NT2/D1 (cell line): ENCODE results near the gene THAP3.

Experiments used
- DNase-seq: peaks from one replicate; pipeline ENCODE4 v3.0.0-alpha.2; 2011; ENCODE audit warnings: low read depth, low spot score
- H3K27me3 ChIP-seq: 2 replicates; pipeline ENCODE4 v1.6.0; 2011; ENCODE audit warnings: mild to moderate bottlenecking; ENCODE audit not compliant: insufficient read length, insufficient read depth
- H3K36me3 ChIP-seq: 2 replicates; pipeline ENCODE4 v1.6.1; 2011; ENCODE audit warnings: mild to moderate bottlenecking, low read length, mixed read lengths; ENCODE audit not compliant: insufficient read depth, insufficient read length
- H3K4me1 ChIP-seq: 2 replicates; pipeline ENCODE4 v1.5.1; 2011; ENCODE audit not compliant: insufficient read depth, insufficient read length
- H3K4me3 ChIP-seq: 2 replicates; pipeline ENCODE4 v1.5.1; 2011; ENCODE audit warnings: low read depth; ENCODE audit not compliant: insufficient read length
- H3K9ac ChIP-seq: 2 replicates; pipeline ENCODE4 v1.6.0; 2011; ENCODE audit warnings: low read depth; ENCODE audit not compliant: insufficient read length
- H3K9me3 ChIP-seq: 2 replicates; pipeline ENCODE4 v1.5.1; 2011; ENCODE audit warnings: mild to moderate bottlenecking, low read length; ENCODE audit not compliant: insufficient read depth
- SUZ12 ChIP-seq: IDR thresholded peaks from 2 replicates; pipeline ENCODE4 v1.6.1; 2011; ENCODE audit not compliant: insufficient read length, insufficient read depth; ENCODE audit errors: extremely low read depth
- YY1 ChIP-seq: IDR thresholded peaks from 2 replicates; pipeline ENCODE4 v1.6.1; 2011; ENCODE audit not compliant: insufficient read length, insufficient read depth
- ZNF274 ChIP-seq: IDR thresholded peaks from 2 replicates; pipeline ENCODE4 v1.6.1; 2011; ENCODE audit warnings: mild to moderate bottlenecking, low read depth, low read length

The THAP3 gene

DNA sequence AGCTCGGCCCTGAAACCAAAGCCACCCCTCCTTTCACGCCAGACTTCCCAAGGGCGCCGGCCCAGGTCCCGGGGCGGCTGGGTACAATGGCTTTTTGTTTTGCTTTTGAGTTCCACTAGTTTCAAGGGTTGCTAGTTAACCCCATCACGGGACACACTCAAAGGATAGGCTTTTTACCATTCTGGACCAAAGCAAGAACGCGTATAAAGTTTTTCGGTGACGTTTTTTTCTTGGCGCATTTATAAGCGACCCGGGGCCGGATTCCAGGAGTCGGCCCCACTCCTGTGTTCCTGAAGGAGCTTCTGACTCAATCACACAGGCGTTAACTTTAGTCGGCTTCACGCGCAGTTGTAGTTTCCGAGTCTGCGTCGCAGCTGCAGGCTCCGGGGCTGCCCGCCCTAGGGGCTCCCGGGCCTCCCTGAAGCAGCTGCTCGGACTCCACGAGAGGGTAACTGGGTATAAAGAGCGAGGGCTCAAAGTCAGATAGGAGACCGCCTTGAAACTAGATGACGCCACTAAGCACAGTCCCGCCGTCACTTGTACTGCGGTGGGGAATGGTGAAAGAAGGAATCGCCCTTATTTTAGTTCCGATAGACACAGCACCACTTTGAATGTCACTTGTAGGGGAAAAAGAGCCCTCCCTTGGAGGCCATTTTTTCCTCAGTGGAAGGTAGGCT, 21.3 kb upstream of the THAP3 start:
- Histone ChIP-seq H3K9me3 (no peaks in the 10 kb centered on the region), H3K4me3 (peak overlapping the region; percentile 45), H3K36me3 (peaks cover 24% of the 10 kb centered on the region), H3K27me3 (no peaks in the 10 kb centered on the region), H3K4me1 (peaks cover 6% of the 10 kb centered on the region), H3K9ac (peak overlapping the region; percentile 85)
- TF ChIP-seq YY1 (no peak), ZNF274 (no peak), SUZ12 (no peak)
- DNase-seq: no peak

DNA sequence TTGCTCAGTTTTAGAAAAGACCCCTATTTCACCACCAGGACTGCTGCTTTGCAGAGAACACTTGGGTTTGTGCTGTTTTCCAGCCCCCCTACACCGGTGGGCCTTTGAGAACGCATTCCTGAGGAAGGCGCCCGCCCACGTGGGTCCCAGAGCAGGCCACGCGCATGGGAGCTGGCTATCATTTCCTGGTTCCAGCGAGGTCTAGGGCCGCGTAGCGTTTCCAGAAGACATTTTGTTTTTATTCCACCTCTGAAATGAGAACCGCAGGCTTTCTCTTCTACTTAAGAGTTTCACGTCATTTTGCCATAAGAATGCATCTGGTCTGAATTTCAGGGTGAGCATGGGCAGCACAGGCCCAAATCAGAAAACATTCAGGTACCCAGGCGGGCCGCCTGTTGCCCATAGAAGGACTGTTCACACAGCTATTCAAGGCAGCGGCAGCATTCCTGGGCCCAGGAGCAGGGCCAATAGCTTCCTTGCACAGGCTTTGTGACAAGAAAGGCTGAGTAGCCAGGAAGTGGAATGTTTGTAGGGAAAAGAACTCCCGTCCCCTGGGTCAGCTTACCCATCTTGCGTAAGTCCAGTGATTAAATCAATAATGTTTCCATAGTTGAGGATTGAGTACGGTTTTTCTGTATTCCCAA, 20.6 kb upstream of the THAP3 start:
- peak; percentile 64 for DNase-seq
- Histone ChIP-seq H3K4me3 (peak overlapping the region; percentile 45), H3K4me1 (peaks cover 4% of the 10 kb centered on the region), H3K27me3 (no peaks in the 10 kb centered on the region), H3K36me3 (peaks cover 20% of the 10 kb centered on the region), H3K9ac (peak overlapping the region; percentile 85), H3K9me3 (no peaks in the 10 kb centered on the region)
- no peak for TF ChIP-seq YY1

DNA sequence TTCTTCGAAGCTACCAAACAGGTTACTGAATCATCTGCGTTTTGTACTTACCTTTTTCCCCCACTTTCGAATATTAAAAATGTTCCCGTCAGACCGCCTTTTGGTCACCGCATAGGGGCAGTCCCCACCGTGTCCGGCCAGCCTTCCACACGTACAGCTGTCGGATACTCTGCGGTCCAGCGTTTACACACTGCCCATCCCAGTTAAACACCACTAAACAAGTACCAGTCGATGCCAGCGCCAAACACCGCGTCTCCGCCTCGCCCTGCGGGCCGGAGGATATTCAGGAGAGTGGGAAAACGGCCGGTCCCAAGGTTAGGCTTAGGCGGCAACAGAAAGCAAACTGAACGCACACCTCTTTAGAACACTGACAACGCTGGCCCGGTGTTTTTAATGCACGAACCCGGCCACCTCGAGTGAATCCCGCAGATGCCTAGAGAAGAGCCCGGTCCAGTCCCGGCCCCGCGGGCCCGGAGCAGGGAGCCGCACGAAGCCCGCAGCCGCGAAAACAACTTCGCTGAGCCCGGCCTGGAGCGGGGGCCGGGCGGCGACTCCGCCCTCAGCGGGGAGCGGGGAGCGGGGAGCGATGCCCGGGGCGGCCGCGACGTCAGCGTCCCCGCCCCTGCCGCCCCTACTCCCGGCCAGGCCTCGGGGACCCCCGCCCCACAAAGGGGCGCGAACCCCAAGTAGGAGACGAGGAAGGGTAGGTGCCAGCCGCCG, 11.9 kb upstream of the THAP3 start:
- H3K9me3 ChIP-seq: no peaks in the 10 kb centered on the region
- no peaks in the 10 kb centered on the region for H3K4me1 ChIP-seq
- peaks cover 15% of the 10 kb centered on the region for H3K36me3 ChIP-seq
- no peak for TF ChIP-seq YY1
- no peak for TF ChIP-seq SUZ12
- no peak for TF ChIP-seq ZNF274
- peaks cover 3% of the 10 kb centered on the region for H3K27me3 ChIP-seq
- no peak for DNase-seq
- H3K9ac ChIP-seq: peak overlapping the region; percentile 83
- peak overlapping the region; percentile 56 for H3K4me3 ChIP-seq

DNA sequence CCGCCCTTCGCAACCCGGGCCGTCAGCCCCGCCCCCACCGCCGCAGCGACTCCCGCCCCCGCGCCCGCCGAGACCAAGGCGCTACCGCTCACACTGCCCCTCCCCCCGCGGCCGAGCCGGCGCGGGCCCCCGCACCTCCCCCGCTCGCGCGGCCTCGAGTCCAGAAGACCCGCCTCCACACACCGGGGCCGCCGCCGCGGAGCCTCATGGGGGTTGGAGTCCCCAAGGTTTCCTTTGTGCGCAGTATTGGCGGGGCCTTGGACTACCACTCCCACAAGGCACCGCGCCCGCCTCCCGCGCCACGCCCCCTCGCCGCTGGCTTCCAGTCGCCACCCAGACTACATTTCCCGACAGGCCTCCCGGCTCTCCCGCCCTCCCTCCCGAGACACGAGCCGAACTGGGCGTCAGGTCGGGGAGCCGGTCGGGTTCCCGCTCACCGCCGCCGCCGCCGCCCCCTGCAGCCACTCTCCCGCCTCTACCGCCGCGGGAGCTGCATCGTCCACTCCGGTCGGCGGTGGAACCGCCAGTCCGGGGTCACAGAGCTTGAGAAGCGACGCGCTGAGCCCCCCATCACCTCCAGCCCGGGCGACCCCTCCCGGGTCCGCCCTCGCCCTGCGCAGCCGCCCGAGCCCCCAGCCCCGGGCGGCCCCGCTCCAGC, 11.2 kb upstream of the THAP3 start, which contains the start of gene PHF13:
Gene PHF13, plus strand, starts transcription at position 371 of the 658 bp plus-strand sequence. CDS start 336 bp downstream, outside the sequence.
- TF ChIP-seq YY1 (no peak), ZNF274 (no peak), SUZ12 (no peak)
- Histone ChIP-seq H3K9me3 (no peaks in the 10 kb centered on the region), H3K36me3 (peaks cover 22% of the 10 kb centered on the region), H3K27me3 (peaks cover 3% of the 10 kb centered on the region), H3K4me3 (peak within 1 kb of the TSS; percentile 73), H3K4me1 (no peaks in the 10 kb centered on the region), H3K9ac (peak within 1 kb of the TSS; percentile 90)
- peak; percentile 94 for DNase-seq

DNA sequence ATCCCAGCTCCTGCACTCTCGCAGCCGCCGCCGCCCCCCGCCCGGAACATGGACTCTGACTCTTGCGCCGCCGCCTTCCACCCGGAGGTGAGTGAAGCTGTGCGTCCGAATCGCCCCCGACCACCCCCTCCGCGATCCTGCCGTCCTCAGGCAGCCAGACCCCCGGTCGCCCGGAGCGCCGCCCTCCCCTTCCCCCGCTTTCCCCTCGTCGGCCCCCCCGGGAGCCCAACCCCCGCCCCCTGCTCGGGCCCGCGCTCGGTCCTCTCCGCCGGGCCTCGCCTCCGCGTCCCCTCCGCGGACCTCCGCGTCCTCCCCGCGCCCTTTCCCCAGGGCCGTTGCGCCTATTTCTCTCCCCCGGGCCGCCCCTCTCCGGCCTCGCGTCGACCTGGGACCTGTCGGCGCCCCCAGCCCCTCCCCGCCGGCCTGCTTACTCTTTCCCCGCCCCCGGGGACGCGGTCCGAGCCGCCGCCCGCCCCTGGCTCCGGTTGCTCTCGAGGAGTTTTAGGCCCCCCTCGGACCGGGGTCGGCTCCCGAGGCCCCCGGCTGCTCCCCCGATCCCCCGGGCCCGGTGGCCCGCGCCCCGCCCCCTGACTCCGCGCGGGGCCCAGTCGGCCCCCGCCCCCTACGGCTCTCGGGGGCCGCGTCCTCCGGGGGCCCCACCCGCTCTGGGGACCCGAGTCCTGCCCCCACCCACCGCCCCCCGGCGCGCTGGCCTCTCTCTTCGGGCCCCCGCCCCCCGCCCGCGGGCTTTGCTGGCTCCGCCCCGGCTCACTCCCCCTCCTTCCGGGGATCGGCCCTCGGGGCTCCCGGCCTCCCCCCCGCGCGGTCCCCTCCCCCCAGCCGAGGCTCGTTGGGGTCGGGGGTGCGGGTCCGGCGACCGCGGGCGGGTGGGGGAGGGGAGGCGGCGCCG, 10.4 kb upstream of the THAP3 start:
- peaks cover 28% of the 10 kb centered on the region for H3K36me3 ChIP-seq
- no peaks in the 10 kb centered on the region for H3K4me1 ChIP-seq
- H3K9ac ChIP-seq: peak overlapping the region; percentile 90
- peak overlapping the region; percentile 73 for H3K4me3 ChIP-seq
- DNase-seq: no peak
- H3K9me3 ChIP-seq: no peaks in the 10 kb centered on the region
- peaks cover 3% of the 10 kb centered on the region for H3K27me3 ChIP-seq
- TF ChIP-seq ZNF274 (no peak), SUZ12 (no peak), YY1 (no peak)

DNA sequence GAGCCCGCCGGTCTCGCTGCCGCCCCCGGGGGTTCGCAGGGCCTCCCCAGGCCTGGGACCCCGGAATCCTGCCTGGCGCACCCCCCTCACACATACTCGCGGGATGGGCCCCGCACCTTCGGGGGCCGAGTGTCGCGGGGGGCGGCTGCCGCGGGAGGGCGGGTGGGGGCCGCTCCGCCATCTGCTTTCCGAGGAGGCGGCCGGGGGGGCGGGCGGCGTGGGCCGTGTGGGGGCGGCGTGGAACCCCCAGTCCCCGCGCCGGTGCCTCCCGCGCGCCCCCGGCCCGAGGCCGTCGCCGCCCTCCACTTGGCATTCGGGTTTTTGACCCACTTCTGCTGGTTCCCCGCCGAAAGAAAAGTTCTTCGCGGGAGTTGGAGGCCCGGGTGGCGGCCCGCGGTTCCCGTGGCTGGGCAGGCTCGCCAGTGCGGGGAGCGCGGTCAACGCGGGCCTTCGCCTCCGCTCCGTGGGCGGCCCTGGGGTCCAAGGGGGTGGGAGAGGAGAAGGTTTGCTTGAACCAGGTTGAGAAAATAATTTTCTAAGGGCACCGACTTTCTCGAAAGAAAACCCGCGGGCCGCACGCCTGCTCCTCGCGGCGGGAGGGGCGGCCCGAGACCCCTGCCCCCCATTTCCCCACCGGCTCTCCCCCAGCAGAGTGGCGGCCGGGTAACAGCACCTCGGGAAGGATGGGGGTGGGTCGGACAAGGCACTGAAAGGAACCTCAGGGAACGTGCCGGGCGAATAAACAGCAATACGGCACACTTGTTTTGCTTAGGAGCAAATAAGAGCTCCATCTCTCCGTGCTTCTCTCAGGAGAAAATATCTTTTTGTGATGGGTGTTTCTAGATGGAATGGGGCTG, 9.5 kb upstream of the THAP3 start:
- Histone ChIP-seq H3K36me3 (peaks cover 37% of the 10 kb centered on the region), H3K9ac (peak overlapping the region; percentile 72), H3K27me3 (peaks cover 3% of the 10 kb centered on the region), H3K4me1 (no peaks in the 10 kb centered on the region), H3K9me3 (no peaks in the 10 kb centered on the region), H3K4me3 (peak overlapping the region; percentile 51)
- TF ChIP-seq SUZ12: no peak
- no peak for TF ChIP-seq YY1
- TF ChIP-seq ZNF274: no peak
- DNase-seq: no peak
